K562 (cell line): ENCODE data around the gene DOCK3. TPM values are rescaled to one million over a fixed set of nuclear protein-coding genes. Genes with fewer than 3 reads are reported as not detected.

Experiments
- ATAC-seq: fragments of 200-7000 bp; cut with Tn5 transposase; 3 replicates; pipeline ENCODE4 v1.9.1; 2020; ENCODE audit warnings: moderate library complexity
- BruUV-seq: library from RNA; stranded (reverse); fragments of 400-500 nt; replicated peaks from 2 replicates; lab custom pipeline; 2021; lab: Mats Ljungman, UMichigan
- CTCF ChIA-PET: fragments of 300-600 bp; formaldehyde crosslinking; extraction: SDS; loops from one replicate; lab custom pipeline; 2021; ENCODE audit warnings: low intra/inter-chr PET ratio; lab: Yijun Ruan, JAX
- POLR2A ChIA-PET: fragments of 300-600, 350-650 bp; sonication (Branson Sonifier 250); formaldehyde crosslinking; extraction: SDS; loops from one replicate; lab custom pipeline; 2021; ENCODE audit warnings: antibody characterized with exemption, inconsistent platforms; lab: Yijun Ruan, JAX
- DNase-seq, 4 experiments: peaks; one replicate each; pipeline versions ENCODE4 v3.0.0 to v3.0.0-alpha.2; 2011 to 2018; ENCODE audit warnings: low spot score in 3 of 4, mixed read lengths in 3 of 4; ENCODE audit errors: extremely low read depth in 1 of 4
- FAIRE-seq: peaks from 2 replicates; lab custom pipeline; 2011; peaks lifted over from hg19 to GRCh38; lab: Jason Lieb, UNC
- H2AFZ ChIP-seq: 2 replicates; pipeline ENCODE4 v1.6.0; 2011; ENCODE audit warnings: low read depth, low read length, control low read depth, inconsistent platforms
- H3K27ac ChIP-seq: fragments of 200-600 bp; 3 replicates; pipeline ENCODE4 v1.8.0; 2011; ENCODE audit warnings: low read depth, mild to moderate bottlenecking, control low read depth, inconsistent platforms, low read length, moderate library complexity, mixed read lengths; ENCODE audit errors: extremely low read depth
- H3K27me3 ChIP-seq, 2 experiments: fragments of 300-600 bp in 1 of 2; 2 replicates in 1 of 2; 3 replicates in 1 of 2; pipeline versions ENCODE4 v1.6.0 to v1.8.0; 2011; ENCODE audit warnings: inconsistent platforms in 2 of 2, low read length in 2 of 2, mild to moderate bottlenecking in 1 of 2, mixed read lengths in 1 of 2, moderate library complexity in 1 of 2; ENCODE audit not compliant: control insufficient read depth in 2 of 2, insufficient read depth in 2 of 2
- H3K36me3 ChIP-seq: fragments of 300-600 bp; 3 replicates; pipeline ENCODE4 v1.8.0; 2011; ENCODE audit warnings: mild to moderate bottlenecking, low read length, inconsistent platforms; ENCODE audit not compliant: control insufficient read depth, insufficient read depth
- H3K4me1 ChIP-seq, 2 experiments: fragments of 200-600 bp in 1 of 2; replicated peaks in 1 of 2; 2 replicates in 1 of 2; 3 replicates in 1 of 2; pipeline versions ENCODE4 v1.5.1 to v1.8.0; 2011; ENCODE audit warnings: inconsistent platforms in 2 of 2, low read length in 2 of 2, mild to moderate bottlenecking in 1 of 2, mixed read lengths in 1 of 2, moderate library complexity in 1 of 2; ENCODE audit not compliant: control insufficient read depth in 2 of 2, insufficient read depth in 2 of 2
- H3K4me2 ChIP-seq: 2 replicates; pipeline ENCODE4 v1.6.1; 2011; ENCODE audit warnings: low read length, control low read depth, inconsistent platforms, mixed read lengths; ENCODE audit not compliant: insufficient read depth
- H3K4me3 ChIP-seq: fragments of 200-600 bp; sonication (generic), shearing (Covaris generic); 2 replicates; pipeline ENCODE4 v1.5.1; 2016; ENCODE audit warnings: control low read depth, inconsistent platforms
- H3K79me2 ChIP-seq: fragments of 200-600 bp; 3 replicates; pipeline ENCODE4 v1.8.0; 2011; ENCODE audit warnings: low read length, inconsistent platforms; ENCODE audit not compliant: control insufficient read depth, insufficient read depth
- H3K9ac ChIP-seq, 2 experiments: 2 replicates each; pipeline versions ENCODE4 v1.6.0 to v1.6.1; 2011; ENCODE audit warnings: low read depth in 2 of 2, low read length in 2 of 2, control low read depth in 1 of 2, inconsistent platforms in 1 of 2, mild to moderate bottlenecking in 1 of 2, mixed read lengths in 1 of 2; ENCODE audit not compliant: insufficient read depth in 1 of 2
- H3K9me1 ChIP-seq: one replicate; pipeline ENCODE4 v1.6.0; 2011; ENCODE audit warnings: inconsistent platforms, mild to moderate bottlenecking, low read length, moderate library complexity; ENCODE audit not compliant: control insufficient read depth, insufficient read depth
- H3K9me3 ChIP-seq: replicated peaks from 2 replicates; pipeline ENCODE4 v1.5.1; 2011; ENCODE audit warnings: low read depth, low read length, inconsistent platforms; ENCODE audit not compliant: control insufficient read depth, insufficient read depth
- H4K20me1 ChIP-seq: replicated peaks from 2 replicates; pipeline ENCODE4 v1.6.1; 2011; ENCODE audit warnings: low read length, inconsistent platforms, mixed read lengths; ENCODE audit not compliant: control insufficient read depth, insufficient read depth
- GABPA ChIP-seq: fragments of 200-800 bp; sonication (Bioruptor generic); conservative IDR thresholded peaks from 2 replicates; pipeline ENCODE4 v1.6.1; 2016; ENCODE audit warnings: low read depth, missing genetic modification characterization, missing compliant biosample characterization
- IRF1 ChIP-seq: sonication (generic); formaldehyde crosslinking; IDR thresholded peaks from 2 replicates; pipeline ENCODE4 v1.8.0; 2022; ENCODE audit warnings: missing genetic modification reagents, mild to moderate bottlenecking, borderline replicate concordance
- KDM1A ChIP-seq, 2 experiments: fragments of 450-650 bp; IDR thresholded peaks; 2 replicates each; pipeline ENCODE4 v1.6.1; 2016; ENCODE audit warnings: mild to moderate bottlenecking in 2 of 2
- PCBP2 ChIP-seq: fragments of 200-400 bp; formaldehyde crosslinking; IDR thresholded peaks from 2 replicates; pipeline ENCODE4 v1.6.1; 2018; ENCODE audit warnings: low read length, low read depth, mild to moderate bottlenecking, moderate library complexity; ENCODE audit not compliant: poor library complexity, severe bottlenecking
- RCOR1 ChIP-seq, 2 experiments: IDR thresholded peaks; 2 replicates each; pipeline ENCODE4 v1.6.1; 2012; ENCODE audit warnings: low read depth in 2 of 2, low read length in 2 of 2, borderline replicate concordance in 1 of 2, improper control_type of control experiment in 1 of 2
- ZNF707 ChIP-seq: fragments of 250-450 bp; sonication (Bioruptor Pico); conservative IDR thresholded peaks from 2 replicates; pipeline ENCODE4 v1.8.0; 2022; ENCODE audit warnings: inconsistent platforms, mild to moderate bottlenecking, moderate library complexity
- WGBS: fragments of 100-300 bp; shearing (Covaris generic); methylation state at CpG from one replicate; pipeline ENCODE4 v1.1.6; 2016; ENCODE audit warnings: low coverage, mixed read lengths; ENCODE audit not compliant: insufficient coverage; ENCODE audit errors: missing lambda C conversion rate; 5-methylcytosine and 5-hydroxymethylcytosine counted together
- in situ Hi-C: fragments of 300-500 bp; cut with MboI; formaldehyde crosslinking; loops from 4 replicates; pipeline ENCODE4 v1.15.0; 2018; ENCODE audit warnings: inconsistent platforms, mixed read lengths
- intact Hi-C: fragments of 100-400 bp; cut with micrococcal nuclease; formaldehyde crosslinking; loops from 2 replicates; pipeline ENCODE4 v1.14.2; 2022
- polyA plus RNA-seq, 8 experiments: library from polyadenylated mRNA; depleted of rRNA in 4 of 8; stranded (reverse) in 5 of 8; unstranded in 3 of 8; fragments of >200 nt; fragmentation: Nextera tagmentation in 2 of 8; fragmentation: Illumina TruSeq in 1 of 8; extraction: Ambion mirVana in 2 of 8; extraction: Trizol in 1 of 8; gene quantifications; 2 replicates each; pipeline versions ENCODE4 v1.2.1 to v1.2.3, GENCODE V29; 2011 to 2014; ENCODE audit warnings: inconsistent platforms in 1 of 8, missing spikeins in 1 of 8
- total RNA-seq, 7 experiments: library from RNA; depleted of rRNA in 6 of 7; stranded (reverse); fragments of >200 nt in 6 of 7; fragmentation: Illumina TruSeq in 2 of 7; extraction: Trizol in 2 of 7; gene quantifications; 2 replicates each; pipeline versions ENCODE4 v1.2.1 to v1.2.3, GENCODE V29; 2011 to 2021; ENCODE audit warnings: low replicate concordance in 1 of 7

DOCK3 gene
- total and polyA plus RNA-seq, 9 of the 15 experiments (the other 6 are each of a cell fraction or from before 2014, with no cell fraction given): under 0.01 to 0.03 (median 0.01) TPM; not detected in 4

- ATAC-seq (no peak), FAIRE-seq (no peak), DNase-seq (no peak)
- ChIA-PET POLR2A (interaction anchor here (0.7 kb wide), 1 partner anchor 28 kb away, joined by 4 read pairs; no protein-coding TSS in a partner anchor), CTCF (no interaction called here)
- H3K4me1 ChIP-seq: no peaks in the 10 kb centered on the region
- H3K9ac ChIP-seq: no peak overlapping the region
- WGBS: 0% methylated on average over 7 of the region's 7 CpGs
- intact Hi-C loops: no loop called here
- H4K20me1 ChIP-seq: no peaks in the 10 kb centered on the region
- BruUV-seq: no TSS peak
- no peak overlapping the region for H3K27ac ChIP-seq
- H3K9me1 ChIP-seq: no peaks in the 10 kb centered on the region
- H3K27me3 ChIP-seq: no peaks in the 10 kb centered on the region; a peak in 1 of 5 replicates
- in situ Hi-C loops: no loop called here
- H3K36me3 ChIP-seq: no peaks in the 10 kb centered on the region
- TF ChIP-seq KDM1A (IDR thresholded peaks at IDR 0.05) (peak; percentile 64 to 69; a peak in 3 of 4 replicates), GABPA (no peak), ZNF707 (CRISPR knock-in tag) (no peak), IRF1 (CRISPR knock-in tag) (no peak), RCOR1 (IDR thresholded peaks at IDR 0.05; ENCODE audit: borderline replicate concordance in 1 of 2, low read depth in 2 of 2, low read length in 2 of 2) (0 out of 4 replicates have a peak, but pooled peaks of 1 of the 2 experiments have one; percentile 10), PCBP2 (no peak)
- H3K4me2 ChIP-seq: no peak overlapping the region
- no peak overlapping the region for H2AFZ ChIP-seq
- no peak overlapping the region for H3K4me3 ChIP-seq
- no peaks in the 10 kb centered on the region for H3K79me2 ChIP-seq
- no peaks in the 10 kb centered on the region for H3K9me3 ChIP-seq
Observed at GRCh38 chr3:51343918-51344687, 669.4 kb downstream of the DOCK3 start.
